A549 (cell line): ENCODE results near the gene FAM53B. TPM values are rescaled to one million over a fixed set of nuclear protein-coding genes. Genes with fewer than 3 reads are reported as not detected.

Experiments used
- ATAC-seq, 2 experiments: fragments of 200-7000 bp in 1 of 2; fragments of >200 bp in 1 of 2; cut with Nextera tagmentation in 1 of 2; cut with Tn5 transposase in 1 of 2; 3 replicates each; pipeline versions ENCODE4 v1.8.0 to v1.9.1; 2018 to 2020; ENCODE audit warnings: mild to moderate bottlenecking in 1 of 2, moderate library complexity in 1 of 2
- CTCF ChIA-PET: fragments of 300-600 bp; sonication (Branson Sonifier 250); formaldehyde crosslinking; extraction: SDS; loops from one replicate; lab custom pipeline; 2021; ENCODE audit warnings: antibody characterized with exemption, inconsistent platforms; lab: Yijun Ruan, JAX
- POLR2A ChIA-PET: fragments of 350-600 bp; formaldehyde crosslinking; extraction: SDS; loops from one replicate; lab custom pipeline; 2021; ENCODE audit warnings: antibody characterized with exemption, inconsistent platforms; lab: Yijun Ruan, JAX
- DNase-seq, 2 experiments: peaks; one replicate each; pipeline versions ENCODE4 v3.0.0 to v3.0.0-alpha.2; 2011 to 2016; ENCODE audit warnings: low read depth in 1 of 2, low spot score in 1 of 2
- FAIRE-seq: peaks from 2 replicates; lab custom pipeline; 2011; peaks lifted over from hg19 to GRCh38; lab: Jason Lieb, UNC
- H3K27ac ChIP-seq, 2 experiments: fragments of >200 bp; sonication (Bioruptor Twin); formaldehyde crosslinking; 3 replicates each; pipeline ENCODE4 v1.5.1; 2016 to 2017
- H3K4me1 ChIP-seq: fragments of >200 bp; sonication (Bioruptor Twin); formaldehyde crosslinking; 3 replicates; pipeline ENCODE4 v1.6.1; 2016
- H3K4me2 ChIP-seq: fragments of >200 bp; sonication (Bioruptor Twin); formaldehyde crosslinking; 3 replicates; pipeline ENCODE4 v1.6.1; 2016
- H3K4me3 ChIP-seq: fragments of >200 bp; sonication (Bioruptor Twin); formaldehyde crosslinking; 3 replicates; pipeline ENCODE4 v1.5.1; 2016
- H3K9me3 ChIP-seq: fragments of >200 bp; sonication (Bioruptor Twin); formaldehyde crosslinking; 3 replicates; pipeline ENCODE4 v1.6.1; 2016
- CBX2 ChIP-seq: fragments of 200-600 bp; sonication (generic); IDR thresholded peaks from 2 replicates; pipeline ENCODE4 v1.6.1; 2016; ENCODE audit warnings: low read depth, mild to moderate bottlenecking, borderline replicate concordance
- CHD2 ChIP-seq: fragments of 150-350 bp; IDR thresholded peaks from 2 replicates; pipeline ENCODE4 v1.6.1; 2014; ENCODE audit warnings: low read length; ENCODE audit not compliant: partially characterized antibody
- CHD4 ChIP-seq: fragments of 200-600 bp; sonication (generic); IDR thresholded peaks from 2 replicates; pipeline ENCODE4 v1.6.1; 2016; ENCODE audit warnings: antibody characterized with exemption, mild to moderate bottlenecking, borderline replicate concordance
- EP300 ChIP-seq, 2 experiments: fragments of >200 bp; sonication (Bioruptor Twin); formaldehyde crosslinking; IDR thresholded peaks; 2 replicates in 1 of 2; 3 replicates in 1 of 2; pipeline ENCODE4 v1.6.1; 2016 to 2017
- ESRRA ChIP-seq: fragments of 150-350 bp; IDR thresholded peaks from 2 replicates; pipeline ENCODE4 v1.6.1; 2014; ENCODE audit warnings: mild to moderate bottlenecking, low read length, borderline replicate concordance
- MAFK ChIP-seq: fragments of 450-650 bp; IDR thresholded peaks from 2 replicates; pipeline ENCODE4 v1.6.1; 2014; ENCODE audit not compliant: partially characterized antibody
- MYC ChIP-seq: IDR thresholded peaks from 2 replicates; pipeline ENCODE4 v1.6.1; 2012; ENCODE audit warnings: mild to moderate bottlenecking, inconsistent platforms, low read length, improper control_type of control experiment, borderline replicate concordance
- PHF8 ChIP-seq: fragments of 200-600 bp; sonication (generic); IDR thresholded peaks from 2 replicates; pipeline ENCODE4 v1.6.1; 2016; ENCODE audit warnings: low read depth, mild to moderate bottlenecking, antibody characterized with exemption, moderate library complexity, borderline replicate concordance
- POLR2A ChIP-seq: IDR thresholded peaks from 2 replicates; pipeline ENCODE4 v1.6.1; 2012; ENCODE audit warnings: mild to moderate bottlenecking, low read length
- RAD21 ChIP-seq, 2 experiments: fragments of >200 bp in 1 of 2; sonication (Bioruptor Twin) in 1 of 2; formaldehyde crosslinking in 1 of 2; IDR thresholded peaks in 1 of 2; conservative IDR thresholded peaks in 1 of 2; 2 replicates in 1 of 2; 3 replicates in 1 of 2; pipeline ENCODE4 v1.6.1; 2012 to 2018; ENCODE audit warnings: inconsistent platforms in 1 of 2
- RNF2 ChIP-seq: fragments of 200-600 bp; sonication (generic); IDR thresholded peaks from 2 replicates; pipeline ENCODE4 v1.6.1; 2016; ENCODE audit warnings: low read depth, mild to moderate bottlenecking, antibody characterized with exemption, moderate library complexity, borderline replicate concordance
- TP53 ChIP-seq: fragments of 250-450 bp; sonication (Bioruptor Pico); IDR thresholded peaks from 2 replicates; pipeline ENCODE4 v1.5.0; 2021; ENCODE audit warnings: mild to moderate bottlenecking, moderate library complexity
- WGBS: methylation state at CpG from one replicate; pipeline ENCODE4 v1.1.6; 2017; ENCODE audit errors: missing lambda C conversion rate; 5-methylcytosine and 5-hydroxymethylcytosine counted together
- polyA plus RNA-seq, 4 experiments: library from polyadenylated mRNA; depleted of rRNA in 3 of 4; stranded (reverse); fragments of >200 nt; fragmentation: RNase III in 1 of 4; extraction: RNeasy Plus Mini Kit Qiagen cat#74134 plus additional on column Dnase treatment in 1 of 4; gene quantifications; 2 replicates in 3 of 4; 3 replicates in 1 of 4; pipeline ENCODE4 v1.2.3, GENCODE V29; 2011 to 2017
- TF ChIP-seq, protein P1 (sequence below): fragments of 250-450 bp; sonication (Bioruptor Pico); IDR thresholded peaks from 2 replicates; pipeline ENCODE4 v1.5.0; 2020; ENCODE audit warnings: low read depth, mild to moderate bottlenecking, moderate library complexity
- TF ChIP-seq, protein P2 (sequence below): IDR thresholded peaks from 2 replicates; pipeline ENCODE4 v1.6.1; 2012
- TF ChIP-seq, protein P3 (sequence below): IDR thresholded peaks from 2 replicates; pipeline ENCODE4 v1.6.1; 2012
- TF ChIP-seq, protein P4 (sequence below): fragments of >200 bp; sonication (Bioruptor Twin); formaldehyde crosslinking; IDR thresholded peaks from 2 replicates; pipeline ENCODE4 v1.6.1; 2016
- TF ChIP-seq, protein P5 (sequence below): fragments of >200 bp; sonication (Bioruptor Twin); formaldehyde crosslinking; IDR thresholded peaks from 3 replicates; pipeline ENCODE4 v1.6.1; 2016
- TF ChIP-seq, protein P6 (sequence below): fragments of >200 bp; sonication (Bioruptor Twin); formaldehyde crosslinking; IDR thresholded peaks from 3 replicates; pipeline ENCODE4 v1.5.1; 2016

The FAM53B gene
- polyA plus RNA-seq, 2 of the 4 experiments (the other 2 are of a cell fraction) = 5.1 to 8.5 TPM

DNA sequence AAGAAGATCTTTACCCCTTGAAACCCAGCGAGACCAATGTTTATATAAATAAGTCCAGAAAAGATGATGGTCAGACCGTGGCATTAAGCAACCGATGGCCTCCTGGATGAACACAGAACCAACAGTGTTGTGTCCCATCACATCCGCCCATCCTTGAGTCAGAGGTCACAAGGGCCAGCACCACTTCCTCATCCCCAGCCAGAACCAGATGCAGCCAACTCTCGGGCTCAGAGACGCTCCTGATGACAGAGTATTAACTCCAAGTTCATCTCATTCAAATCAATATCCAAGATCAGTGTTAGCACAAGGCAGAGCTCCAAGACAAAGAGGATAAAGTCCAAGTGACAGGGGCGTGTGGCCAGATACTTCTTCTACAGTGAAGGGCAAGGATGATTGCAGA, 63.5 kb downstream of the FAM53B start:
- Histone ChIP-seq H3K9me3 (no peaks in the 10 kb centered on the region), H3K4me1 (no peaks in the 10 kb centered on the region), H3K27ac (no peak overlapping the region), H3K4me3 (no peak overlapping the region), H3K4me2 (no peak overlapping the region)
- ChIA-PET POLR2A (no interaction called here), CTCF (no interaction called here)
- DNase-seq (no peak), ATAC-seq (no peak), FAIRE-seq (no peak)
- WGBS = 89% methylated on average over 7 of the region's 7 CpGs
- TF ChIP-seq CHD2 = no peak
- TF ChIP-seq POLR2A = no peak
- TF ChIP-seq, protein P1, sequence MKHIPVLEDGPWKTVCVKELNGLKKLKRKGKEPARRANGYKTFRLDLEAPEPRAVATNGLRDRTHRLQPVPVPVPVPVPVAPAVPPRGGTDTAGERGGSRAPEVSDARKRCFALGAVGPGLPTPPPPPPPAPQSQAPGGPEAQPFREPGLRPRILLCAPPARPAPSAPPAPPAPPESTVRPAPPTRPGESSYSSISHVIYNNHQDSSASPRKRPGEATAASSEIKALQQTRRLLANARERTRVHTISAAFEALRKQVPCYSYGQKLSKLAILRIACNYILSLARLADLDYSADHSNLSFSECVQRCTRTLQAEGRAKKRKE = no peak

DNA sequence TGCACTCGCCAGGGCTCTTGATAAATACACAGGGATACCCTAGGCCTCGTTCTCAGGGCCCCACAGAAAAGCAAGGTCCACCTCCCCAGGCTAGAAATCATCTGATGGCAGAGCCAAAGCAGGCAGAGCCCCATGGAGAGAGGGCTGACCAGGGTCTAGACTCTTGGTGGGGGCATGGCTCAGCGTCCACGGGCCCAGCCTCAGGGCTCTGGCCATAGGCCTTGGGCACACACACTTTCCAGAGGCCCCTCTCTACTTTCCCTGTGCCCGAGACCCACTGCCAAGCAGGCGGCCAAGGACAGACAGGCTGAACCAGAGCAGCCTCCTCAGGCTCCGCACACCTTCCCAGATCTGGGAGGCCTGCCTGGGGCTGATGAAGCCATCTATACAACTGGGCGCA, 64.8 kb downstream of the FAM53B start:
- CTCF ChIA-PET = no interaction called here
- POLR2A ChIA-PET = no interaction called here
- H3K9me3 ChIP-seq = no peaks in the 10 kb centered on the region
- no peak overlapping the region for H3K4me3 ChIP-seq
- DNase-seq (no peak), ATAC-seq (no peak), FAIRE-seq (no peak)
- TF ChIP-seq, protein P2, sequence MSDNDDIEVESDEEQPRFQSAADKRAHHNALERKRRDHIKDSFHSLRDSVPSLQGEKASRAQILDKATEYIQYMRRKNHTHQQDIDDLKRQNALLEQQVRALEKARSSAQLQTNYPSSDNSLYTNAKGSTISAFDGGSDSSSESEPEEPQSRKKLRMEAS = no peak
- TF ChIP-seq CHD4 (no peak), TP53 (CRISPR knock-in tag) (no peak), MAFK (no peak), RNF2 (no peak), ESRRA (no peak), PHF8 (no peak), EP300 (IDR thresholded peaks at IDR 0.05) (no peak), RAD21 (conservative IDR thresholded peaks at IDR 0.05 in 1 of 2, IDR thresholded peaks at IDR 0.05 in 1 of 2) (no peak), MYC (no peak), CBX2 (no peak), CHD2 (no peak)
- TF ChIP-seq, protein P3, sequence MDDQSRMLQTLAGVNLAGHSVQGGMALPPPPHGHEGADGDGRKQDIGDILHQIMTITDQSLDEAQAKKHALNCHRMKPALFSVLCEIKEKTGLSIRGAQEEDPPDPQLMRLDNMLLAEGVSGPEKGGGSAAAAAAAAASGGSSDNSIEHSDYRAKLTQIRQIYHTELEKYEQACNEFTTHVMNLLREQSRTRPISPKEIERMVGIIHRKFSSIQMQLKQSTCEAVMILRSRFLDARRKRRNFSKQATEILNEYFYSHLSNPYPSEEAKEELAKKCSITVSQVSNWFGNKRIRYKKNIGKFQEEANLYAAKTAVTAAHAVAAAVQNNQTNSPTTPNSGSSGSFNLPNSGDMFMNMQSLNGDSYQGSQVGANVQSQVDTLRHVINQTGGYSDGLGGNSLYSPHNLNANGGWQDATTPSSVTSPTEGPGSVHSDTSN = no peak
- TF ChIP-seq, protein P4, sequence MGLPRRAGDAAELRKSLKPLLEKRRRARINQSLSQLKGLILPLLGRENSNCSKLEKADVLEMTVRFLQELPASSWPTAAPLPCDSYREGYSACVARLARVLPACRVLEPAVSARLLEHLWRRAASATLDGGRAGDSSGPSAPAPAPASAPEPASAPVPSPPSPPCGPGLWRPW = no peak
- TF ChIP-seq, protein P5, sequence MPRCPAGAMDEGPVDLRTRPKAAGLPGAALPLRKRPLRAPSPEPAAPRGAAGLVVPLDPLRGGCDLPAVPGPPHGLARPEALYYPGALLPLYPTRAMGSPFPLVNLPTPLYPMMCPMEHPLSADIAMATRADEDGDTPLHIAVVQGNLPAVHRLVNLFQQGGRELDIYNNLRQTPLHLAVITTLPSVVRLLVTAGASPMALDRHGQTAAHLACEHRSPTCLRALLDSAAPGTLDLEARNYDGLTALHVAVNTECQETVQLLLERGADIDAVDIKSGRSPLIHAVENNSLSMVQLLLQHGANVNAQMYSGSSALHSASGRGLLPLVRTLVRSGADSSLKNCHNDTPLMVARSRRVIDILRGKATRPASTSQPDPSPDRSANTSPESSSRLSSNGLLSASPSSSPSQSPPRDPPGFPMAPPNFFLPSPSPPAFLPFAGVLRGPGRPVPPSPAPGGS = no peak
- TF ChIP-seq, protein P6, sequence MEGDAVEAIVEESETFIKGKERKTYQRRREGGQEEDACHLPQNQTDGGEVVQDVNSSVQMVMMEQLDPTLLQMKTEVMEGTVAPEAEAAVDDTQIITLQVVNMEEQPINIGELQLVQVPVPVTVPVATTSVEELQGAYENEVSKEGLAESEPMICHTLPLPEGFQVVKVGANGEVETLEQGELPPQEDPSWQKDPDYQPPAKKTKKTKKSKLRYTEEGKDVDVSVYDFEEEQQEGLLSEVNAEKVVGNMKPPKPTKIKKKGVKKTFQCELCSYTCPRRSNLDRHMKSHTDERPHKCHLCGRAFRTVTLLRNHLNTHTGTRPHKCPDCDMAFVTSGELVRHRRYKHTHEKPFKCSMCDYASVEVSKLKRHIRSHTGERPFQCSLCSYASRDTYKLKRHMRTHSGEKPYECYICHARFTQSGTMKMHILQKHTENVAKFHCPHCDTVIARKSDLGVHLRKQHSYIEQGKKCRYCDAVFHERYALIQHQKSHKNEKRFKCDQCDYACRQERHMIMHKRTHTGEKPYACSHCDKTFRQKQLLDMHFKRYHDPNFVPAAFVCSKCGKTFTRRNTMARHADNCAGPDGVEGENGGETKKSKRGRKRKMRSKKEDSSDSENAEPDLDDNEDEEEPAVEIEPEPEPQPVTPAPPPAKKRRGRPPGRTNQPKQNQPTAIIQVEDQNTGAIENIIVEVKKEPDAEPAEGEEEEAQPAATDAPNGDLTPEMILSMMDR = no peak
- H3K4me2 ChIP-seq = no peak overlapping the region
- 75% methylated on average over 7 of the region's 8 CpGs for WGBS
- no peaks in the 10 kb centered on the region for H3K4me1 ChIP-seq
- no peak overlapping the region for H3K27ac ChIP-seq
